ENCODE measurements around the gene MADD. TPM values are rescaled to one million over a fixed set of nuclear protein-coding genes. Genes with fewer than 3 reads are reported as not detected.

Gene MADD
- total RNA-seq, 3 donors from 2014 or later (not counting 1 experiment from before 2014, with no cell fraction given) = 333 to 383 (median 335) TPM

DNA sequence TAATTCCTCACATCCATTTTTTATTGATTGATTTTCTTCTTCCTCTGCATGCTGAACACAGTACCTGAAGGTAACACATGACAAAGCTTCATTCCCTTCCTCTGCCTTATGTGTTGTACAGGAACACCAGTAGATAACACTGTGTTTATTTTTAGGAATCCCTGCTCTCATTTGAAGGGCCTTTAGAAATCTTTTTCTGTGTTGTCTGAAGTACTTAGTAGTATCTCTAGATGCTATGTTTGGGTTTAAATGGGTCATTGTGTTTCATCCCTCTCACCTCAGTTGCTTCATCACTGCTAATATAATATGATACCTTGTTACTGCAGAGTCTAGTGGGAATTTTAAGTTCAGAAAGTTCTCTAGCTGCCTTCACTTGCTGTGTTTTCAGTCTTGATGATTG lies 10.2 kb downstream of the MADD start:
- H3K27me3 ChIP-seq (ENCODE audit: control insufficient read depth, insufficient read depth, low read length) = no peaks in the 10 kb centered on the region
- no peaks in the 10 kb centered on the region for H3K4me1 ChIP-seq (ENCODE audit: control insufficient read depth, insufficient read depth, low read length)
- H3K36me3 ChIP-seq (ENCODE audit: control insufficient read depth, insufficient read depth, low read length) = peaks cover 91% of the 10 kb centered on the region
- Mint-ChIP-seq H3K9me3 (no peaks in the 10 kb centered on the region), H3K27ac (no peak overlapping the region), H3K27me3 (ENCODE audit: low read depth in 2 of 2) (no peaks in the 10 kb centered on the region), H3K4me1 (peaks cover 7% of the 10 kb centered on the region in 2 donors), H3K4me3 (no peak overlapping the region), H3K36me3 (peaks cover 31% of the 10 kb centered on the region)
- H3K4me3 ChIP-seq (ENCODE audit: low read length) = no peak overlapping the region
- no peak overlapping the region for H3K27ac ChIP-seq (ENCODE audit: low read length)
- no peaks in the 10 kb centered on the region for H3K9me3 ChIP-seq (ENCODE audit: control insufficient read depth, insufficient read depth, low read length)
- TF ChIP-seq, protein P1, sequence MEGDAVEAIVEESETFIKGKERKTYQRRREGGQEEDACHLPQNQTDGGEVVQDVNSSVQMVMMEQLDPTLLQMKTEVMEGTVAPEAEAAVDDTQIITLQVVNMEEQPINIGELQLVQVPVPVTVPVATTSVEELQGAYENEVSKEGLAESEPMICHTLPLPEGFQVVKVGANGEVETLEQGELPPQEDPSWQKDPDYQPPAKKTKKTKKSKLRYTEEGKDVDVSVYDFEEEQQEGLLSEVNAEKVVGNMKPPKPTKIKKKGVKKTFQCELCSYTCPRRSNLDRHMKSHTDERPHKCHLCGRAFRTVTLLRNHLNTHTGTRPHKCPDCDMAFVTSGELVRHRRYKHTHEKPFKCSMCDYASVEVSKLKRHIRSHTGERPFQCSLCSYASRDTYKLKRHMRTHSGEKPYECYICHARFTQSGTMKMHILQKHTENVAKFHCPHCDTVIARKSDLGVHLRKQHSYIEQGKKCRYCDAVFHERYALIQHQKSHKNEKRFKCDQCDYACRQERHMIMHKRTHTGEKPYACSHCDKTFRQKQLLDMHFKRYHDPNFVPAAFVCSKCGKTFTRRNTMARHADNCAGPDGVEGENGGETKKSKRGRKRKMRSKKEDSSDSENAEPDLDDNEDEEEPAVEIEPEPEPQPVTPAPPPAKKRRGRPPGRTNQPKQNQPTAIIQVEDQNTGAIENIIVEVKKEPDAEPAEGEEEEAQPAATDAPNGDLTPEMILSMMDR (IDR thresholded peaks at IDR 0.05) = no peak
- ATAC-seq (no peak), DNase-seq (no peak)
- intact Hi-C loops (cut with micrococcal nuclease) = no loop called here

DNA sequence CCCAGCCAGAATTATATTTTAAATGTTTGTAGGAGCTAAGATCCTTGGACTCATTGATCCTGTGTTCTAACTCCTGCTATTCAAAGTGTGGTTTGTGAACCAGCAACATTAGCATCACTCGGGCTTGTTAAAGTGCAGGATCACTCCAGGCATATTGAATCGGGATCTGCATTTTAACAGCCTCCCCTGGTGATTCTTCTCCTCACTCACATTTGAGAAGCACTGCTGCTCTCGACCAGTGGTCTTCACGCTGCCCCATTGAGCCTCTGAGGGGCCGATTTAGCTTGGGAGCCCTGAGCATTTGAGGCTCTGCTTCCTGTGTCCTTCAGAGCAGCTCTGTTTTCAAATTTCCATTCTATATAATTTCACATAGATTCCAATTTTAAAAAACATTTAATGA lies 10.9 kb downstream of the MADD start:
- 94% methylated on average over 5 of the region's 5 CpGs for WGBS (ENCODE audit: insufficient coverage)

DNA sequence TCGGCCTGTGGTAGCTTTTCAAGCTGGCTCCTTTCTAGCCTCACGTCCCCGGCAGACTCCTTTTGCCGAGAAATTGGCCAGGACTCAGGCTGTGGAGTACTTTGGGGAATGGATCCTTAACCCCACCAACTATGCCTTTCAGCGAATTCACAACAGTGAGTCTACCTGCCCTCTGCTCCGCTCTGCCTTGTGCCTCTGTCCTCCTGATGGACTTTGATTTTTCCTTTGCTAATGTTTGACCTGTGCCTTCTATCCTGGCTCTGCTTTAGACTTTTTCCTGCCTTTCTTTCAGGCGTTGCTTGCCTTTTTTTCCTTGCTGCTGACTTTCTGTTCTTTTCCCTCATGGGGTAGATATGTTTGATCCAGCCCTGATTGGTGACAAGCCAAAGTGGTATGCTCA lies 12.5 kb downstream of the MADD start:
- no peak overlapping the region for H3K27ac Mint-ChIP-seq
- no peaks in the 10 kb centered on the region for H3K27me3 Mint-ChIP-seq (ENCODE audit: low read depth in 2 of 2)
- DNase-seq (no peak), ATAC-seq (no peak)
- TF ChIP-seq, protein P1 (IDR thresholded peaks at IDR 0.05) = no peak
- H3K9me3 ChIP-seq (ENCODE audit: control insufficient read depth, insufficient read depth, low read length) = no peaks in the 10 kb centered on the region
- peaks cover 90% of the 10 kb centered on the region for H3K36me3 ChIP-seq (ENCODE audit: control insufficient read depth, insufficient read depth, low read length)
- H3K4me1 ChIP-seq (ENCODE audit: control insufficient read depth, insufficient read depth, low read length) = no peaks in the 10 kb centered on the region
- no peaks in the 10 kb centered on the region for H3K27me3 ChIP-seq (ENCODE audit: control insufficient read depth, insufficient read depth, low read length)
- WGBS (ENCODE audit: insufficient coverage) = 98% methylated on average over 7 of the region's 7 CpGs
- intact Hi-C loops (cut with micrococcal nuclease) = no loop called here
- H3K4me3 ChIP-seq (ENCODE audit: low read length) = no peak overlapping the region
- no peak overlapping the region for H3K4me3 Mint-ChIP-seq
- peaks cover 45% of the 10 kb centered on the region for H3K36me3 Mint-ChIP-seq
- no peak overlapping the region for H3K27ac ChIP-seq (ENCODE audit: low read length)
- H3K9me3 Mint-ChIP-seq = no peaks in the 10 kb centered on the region
- peaks cover 0 to 4% of the 10 kb centered on the region in 2 donors for H3K4me1 Mint-ChIP-seq

More for the DNA sequence above, 10.9 kb downstream of the MADD start:
- TF ChIP-seq, protein P1 (IDR thresholded peaks at IDR 0.05) = no peak
- no peak overlapping the region for H3K27ac ChIP-seq (ENCODE audit: low read length)
- DNase-seq (no peak), ATAC-seq (no peak)
- no peak overlapping the region for H3K4me3 Mint-ChIP-seq
- H3K4me1 Mint-ChIP-seq = peaks cover 6 to 10% of the 10 kb centered on the region in 2 donors
- no peaks in the 10 kb centered on the region for H3K27me3 ChIP-seq (ENCODE audit: control insufficient read depth, insufficient read depth, low read length)
- peaks cover 92% of the 10 kb centered on the region for H3K36me3 ChIP-seq (ENCODE audit: control insufficient read depth, insufficient read depth, low read length)
- H3K4me3 ChIP-seq (ENCODE audit: low read length) = no peak overlapping the region
- no peaks in the 10 kb centered on the region for H3K9me3 ChIP-seq (ENCODE audit: control insufficient read depth, insufficient read depth, low read length)
- no peaks in the 10 kb centered on the region for H3K4me1 ChIP-seq (ENCODE audit: control insufficient read depth, insufficient read depth, low read length)
- intact Hi-C loops (cut with micrococcal nuclease) = no loop called here
- H3K9me3 Mint-ChIP-seq = no peaks in the 10 kb centered on the region
- peaks cover 39% of the 10 kb centered on the region for H3K36me3 Mint-ChIP-seq
- H3K27ac Mint-ChIP-seq = no peak overlapping the region
- no peaks in the 10 kb centered on the region for H3K27me3 Mint-ChIP-seq (ENCODE audit: low read depth in 2 of 2)

GRCh38 chr11:47284151-47284550 lies 14.2 kb downstream of the MADD start:
- no peak overlapping the region for H3K4me3 ChIP-seq (ENCODE audit: low read length)
- peaks cover 0 to 4% of the 10 kb centered on the region in 2 donors for H3K4me1 Mint-ChIP-seq
- H3K9me3 ChIP-seq (ENCODE audit: control insufficient read depth, insufficient read depth, low read length) = no peaks in the 10 kb centered on the region
- H3K4me1 ChIP-seq (ENCODE audit: control insufficient read depth, insufficient read depth, low read length) = no peaks in the 10 kb centered on the region
- no peaks in the 10 kb centered on the region for H3K9me3 Mint-ChIP-seq
- intact Hi-C loops (cut with micrococcal nuclease) = no loop called here
- no peaks in the 10 kb centered on the region for H3K27me3 ChIP-seq (ENCODE audit: control insufficient read depth, insufficient read depth, low read length)
- 98% methylated on average over 4 of the region's 4 CpGs for WGBS (ENCODE audit: insufficient coverage)
- no peak overlapping the region for H3K27ac ChIP-seq (ENCODE audit: low read length)
- TF ChIP-seq, protein P1 (IDR thresholded peaks at IDR 0.05) = no peak
- ATAC-seq (no peak), DNase-seq (no peak)
- H3K27me3 Mint-ChIP-seq (ENCODE audit: low read depth in 2 of 2) = no peaks in the 10 kb centered on the region
- H3K36me3 ChIP-seq (ENCODE audit: control insufficient read depth, insufficient read depth, low read length) = peaks cover 89% of the 10 kb centered on the region
- peaks cover 44% of the 10 kb centered on the region for H3K36me3 Mint-ChIP-seq
- no peak overlapping the region for H3K27ac Mint-ChIP-seq
- no peak overlapping the region for H3K4me3 Mint-ChIP-seq
